Erythroblast (primary cell): Measurements from ENCODE around the gene SRRM4.

ENCODE experiments used
- GATA1 ChIP-seq: IDR thresholded peaks from 2 replicates; pipeline ENCODE4 v1.6.1; 2011; ENCODE audit warnings: low read depth, mild to moderate bottlenecking, control low read depth, low read length, moderate library complexity
- POLR2A ChIP-seq: IDR thresholded peaks from 2 replicates; pipeline ENCODE4 v1.6.1; 2011; ENCODE audit warnings: mild to moderate bottlenecking, low read length

GRCh38 chr12:118970856-118971255, 10.5 kb upstream of the SRRM4 start:
- TF ChIP-seq POLR2A (no peak), GATA1 (no peak)
